IMR-90 (cell line): ENCODE results near the gene GRM4. TPM values are rescaled to one million over a fixed set of nuclear protein-coding genes. Genes with fewer than 3 reads are reported as not detected.

Experiments
- ATAC-seq: fragments of 200-7000 bp; cut with Tn5 transposase; 2 replicates; pipeline ENCODE4 v1.9.1; 2020; ENCODE audit warnings: low read depth, mild to moderate bottlenecking, moderate library complexity
- BruUV-seq: library from RNA; stranded (reverse); fragments of 400-500 nt; replicated peaks from 2 replicates; lab custom pipeline; 2021; lab: Mats Ljungman, UMichigan
- CTCF ChIA-PET: fragments of 300-600 bp; formaldehyde crosslinking; extraction: SDS; loops from one replicate; lab custom pipeline; 2021; ENCODE audit warnings: antibody characterized with exemption; lab: Yijun Ruan, JAX
- POLR2A ChIA-PET: fragments of 300-600 bp; sonication (Branson Sonifier 250); formaldehyde crosslinking; loops from one replicate; lab custom pipeline; 2022; ENCODE audit warnings: antibody characterized with exemption; ENCODE audit not compliant: unreplicated experiment; lab: Charles Lee
- DNase-seq: peaks from one replicate; pipeline ENCODE4 v3.0.0; 2013
- H2AFZ ChIP-seq: replicated peaks from 2 replicates; pipeline ENCODE3; 2013; ENCODE audit warnings: low read length, mild to moderate bottlenecking; ENCODE audit not compliant: poor library complexity
- H2AK5ac ChIP-seq: 2 replicates; pipeline ENCODE4 v1.6.1; 2013; ENCODE audit warnings: low read depth, low read length, inconsistent platforms
- H2AK9ac ChIP-seq: replicated peaks from 2 replicates; pipeline ENCODE3; 2013; ENCODE audit warnings: mild to moderate bottlenecking, low read depth, low read length, moderate library complexity; ENCODE audit not compliant: poor library complexity
- H2BK120ac ChIP-seq: 2 replicates; pipeline ENCODE4 v1.6.1; 2013; ENCODE audit warnings: low read depth, low read length, inconsistent platforms
- H2BK15ac ChIP-seq: 3 replicates; pipeline ENCODE4 v1.6.1; 2013; ENCODE audit warnings: low read depth, low read length, inconsistent platforms
- H2BK20ac ChIP-seq: 2 replicates; pipeline ENCODE4 v1.6.1; 2013; ENCODE audit warnings: low read depth, mild to moderate bottlenecking, inconsistent platforms, low read length, moderate library complexity
- H2BK5ac ChIP-seq: 2 replicates; pipeline ENCODE4 v1.6.1; 2013; ENCODE audit warnings: mild to moderate bottlenecking, low read depth, low read length, inconsistent platforms; ENCODE audit not compliant: poor library complexity, severe bottlenecking
- H3K14ac ChIP-seq: replicated peaks from 2 replicates; pipeline ENCODE4 v1.6.1; 2013; ENCODE audit warnings: low read depth, low read length, inconsistent platforms
- H3K18ac ChIP-seq: 2 replicates; pipeline ENCODE4 v1.6.1; 2013; ENCODE audit warnings: low read depth, low read length, control low read depth
- H3K23ac ChIP-seq: 2 replicates; pipeline ENCODE4 v1.6.1; 2013; ENCODE audit warnings: low read depth, low read length, inconsistent platforms
- H3K27ac ChIP-seq: 2 replicates; pipeline ENCODE4 v1.5.1; 2013; ENCODE audit warnings: mild to moderate bottlenecking, control low read depth, low read length; ENCODE audit not compliant: insufficient read depth
- H3K27me3 ChIP-seq: 2 replicates; pipeline ENCODE4 v1.6.1; 2013; ENCODE audit warnings: low read length; ENCODE audit not compliant: control insufficient read depth, insufficient read depth
- H3K36me3 ChIP-seq: 2 replicates; pipeline ENCODE4 v1.6.1; 2013; ENCODE audit warnings: low read length, mixed read lengths; ENCODE audit not compliant: control insufficient read depth, insufficient read depth
- H3K4ac ChIP-seq: 2 replicates; pipeline ENCODE4 v1.6.1; 2013; ENCODE audit warnings: low read depth, low read length, inconsistent platforms
- H3K4me1 ChIP-seq: 2 replicates; pipeline ENCODE4 v1.6.1; 2013; ENCODE audit warnings: low read length, mixed read lengths; ENCODE audit not compliant: control insufficient read depth, insufficient read depth
- H3K4me2 ChIP-seq: 2 replicates; pipeline ENCODE4 v1.6.1; 2013; ENCODE audit warnings: low read depth, mild to moderate bottlenecking, control low read depth, low read length, moderate library complexity
- H3K4me3 ChIP-seq: 2 replicates; pipeline ENCODE4 v1.5.1; 2013; ENCODE audit warnings: low read depth, mild to moderate bottlenecking, control low read depth, low read length, moderate library complexity; ENCODE audit not compliant: insufficient read depth
- H3K56ac ChIP-seq: 2 replicates; pipeline ENCODE4 v1.6.1; 2013; ENCODE audit warnings: low read length, inconsistent platforms; ENCODE audit not compliant: insufficient read depth; ENCODE audit errors: extremely low read depth
- H3K79me1 ChIP-seq, 2 experiments: 2 replicates each; pipeline ENCODE4 v1.6.1; 2013; ENCODE audit warnings: low read length in 2 of 2, inconsistent platforms in 1 of 2, low read depth in 1 of 2
- H3K9ac ChIP-seq: 2 replicates; pipeline ENCODE4 v1.6.1; 2013; ENCODE audit warnings: low read depth, low read length, control low read depth
- H3K9me1 ChIP-seq: 2 replicates; pipeline ENCODE4 v1.6.1; 2013; ENCODE audit warnings: low read length, inconsistent platforms; ENCODE audit not compliant: insufficient read depth
- H3K9me3 ChIP-seq: 2 replicates; pipeline ENCODE4 v1.6.1; 2013; ENCODE audit warnings: low read length; ENCODE audit not compliant: control insufficient read depth, insufficient read depth
- H4K20me1 ChIP-seq: 2 replicates; pipeline ENCODE4 v1.6.1; 2013; ENCODE audit warnings: low read length, inconsistent platforms; ENCODE audit not compliant: insufficient read depth
- H4K5ac ChIP-seq: 2 replicates; pipeline ENCODE4 v1.6.1; 2013; ENCODE audit warnings: mild to moderate bottlenecking, low read depth, low read length, control low read depth
- H4K8ac ChIP-seq, 2 experiments: 2 replicates each; pipeline ENCODE4 v1.6.1; 2013; ENCODE audit warnings: low read depth in 2 of 2, low read length in 2 of 2, control low read depth in 1 of 2, inconsistent platforms in 1 of 2
- H4K91ac ChIP-seq: 2 replicates; pipeline ENCODE4 v1.6.1; 2013; ENCODE audit warnings: low read depth, low read length, inconsistent platforms; ENCODE audit not compliant: insufficient read depth
- BHLHE40 ChIP-seq: fragments of 150-350 bp; IDR thresholded peaks from 2 replicates; pipeline ENCODE4 v1.6.1; 2016; ENCODE audit warnings: mild to moderate bottlenecking, low read depth, low read length
- CEBPB ChIP-seq: IDR thresholded peaks from 2 replicates; pipeline ENCODE4 v1.6.1; 2012; ENCODE audit warnings: low read depth, low read length, improper control_type of control experiment
- CHD1 ChIP-seq: IDR thresholded peaks from 2 replicates; pipeline ENCODE4 v1.6.1; 2012; ENCODE audit warnings: low read depth, low read length, improper control_type of control experiment
- FOS ChIP-seq: fragments of 150-350 bp; IDR thresholded peaks from 2 replicates; pipeline ENCODE4 v1.6.1; 2016; ENCODE audit warnings: low read depth, low read length
- MAFK ChIP-seq: IDR thresholded peaks from 2 replicates; pipeline ENCODE4 v1.6.1; 2012; ENCODE audit warnings: low read depth, low read length, improper control_type of control experiment
- MAZ ChIP-seq: IDR thresholded peaks from 2 replicates; pipeline ENCODE4 v1.6.1; 2012; ENCODE audit warnings: low read depth, mild to moderate bottlenecking, low read length, improper control_type of control experiment, moderate library complexity, borderline replicate concordance
- MXI1 ChIP-seq: IDR thresholded peaks from 2 replicates; pipeline ENCODE4 v1.6.1; 2012; ENCODE audit warnings: low read depth, mild to moderate bottlenecking, low read length, moderate library complexity, borderline replicate concordance
- NFE2L2 ChIP-seq: fragments of 150-350 bp; IDR thresholded peaks from 2 replicates; pipeline ENCODE4 v1.6.1; 2016; ENCODE audit warnings: low read depth, mild to moderate bottlenecking, low read length
- POLR2A ChIP-seq: IDR thresholded peaks from 2 replicates; pipeline ENCODE4 v1.6.1; 2012; ENCODE audit warnings: mild to moderate bottlenecking, low read depth, low read length
- RAD21 ChIP-seq: IDR thresholded peaks from 2 replicates; pipeline ENCODE4 v1.6.1; 2012; ENCODE audit warnings: low read length, improper control_type of control experiment
- RCOR1 ChIP-seq: IDR thresholded peaks from 2 replicates; pipeline ENCODE4 v1.6.1; 2012; ENCODE audit warnings: mild to moderate bottlenecking, low read length, improper control_type of control experiment; ENCODE audit not compliant: insufficient replicate concordance
- RFX5 ChIP-seq: IDR thresholded peaks from 2 replicates; pipeline ENCODE4 v1.8.0; 2012; ENCODE audit warnings: low read depth, mild to moderate bottlenecking, low read length, moderate library complexity
- SMC3 ChIP-seq: fragments of 150-350 bp; IDR thresholded peaks from 2 replicates; pipeline ENCODE4 v1.6.1; 2016; ENCODE audit warnings: low read depth, mild to moderate bottlenecking, antibody characterized with exemption, low read length, moderate library complexity
- WGBS, 2 experiments: methylation state at CpG; one replicate each; pipeline versions ENCODE4 v1.1.5 to v1.1.7; 2013; ENCODE audit warnings: missing lambda C conversion rate in 2 of 2; ENCODE audit not compliant: insufficient read length in 1 of 2; ENCODE audit errors: extremely low coverage in 2 of 2; 5-methylcytosine and 5-hydroxymethylcytosine counted together
- dilution Hi-C: fragments of 300-500 bp; cut with HindIII; formaldehyde crosslinking; loops from one replicate; pipeline ENCODE4 v1.14.3; 2018; ENCODE audit warnings: low sequenced_read_pairs; ENCODE audit not compliant: unreplicated experiment
- in situ Hi-C: fragments of 300-500 bp; cut with MboI; formaldehyde crosslinking; loops from 3 replicates; pipeline ENCODE4 v1.14.3; 2019; ENCODE audit warnings: low sequenced_read_pairs, inconsistent platforms, mixed read lengths
- intact Hi-C: fragments of 100-400 bp; cut with micrococcal nuclease; formaldehyde crosslinking; loops from 2 replicates; pipeline ENCODE4 v1.10.0; 2022
- polyA plus RNA-seq, 3 experiments: library from polyadenylated mRNA; depleted of rRNA; stranded (reverse); fragments of >200 nt; gene quantifications; 2 replicates each; pipeline ENCODE4 v1.2.3, GENCODE V29; 2012; ENCODE audit warnings: low replicate concordance in 1 of 3
- total RNA-seq: library from RNA; depleted of rRNA; stranded (reverse); fragments of >200 nt; gene quantifications from 2 replicates; pipeline ENCODE4 v1.2.3, GENCODE V29; 2012
- TF ChIP-seq, protein P1 (sequence below): fragments of 150-350 bp; IDR thresholded peaks from 2 replicates; pipeline ENCODE4 v1.6.1; 2017; ENCODE audit warnings: mild to moderate bottlenecking, antibody characterized with exemption, low read length, low read depth
- TF ChIP-seq, protein P2 (sequence below): conservative IDR thresholded peaks from 2 replicates; pipeline ENCODE4 v1.5.1; 2012; ENCODE audit warnings: mild to moderate bottlenecking, low read depth, low read length, improper control_type of control experiment
- TF ChIP-seq, protein P3 (sequence below): fragments of 150-350 bp; IDR thresholded peaks from 2 replicates; pipeline ENCODE4 v1.6.1; 2016; ENCODE audit warnings: low read depth, mild to moderate bottlenecking, low read length, moderate library complexity, borderline replicate concordance

GRM4 gene
- total and polyA plus RNA-seq, 2 of the 4 experiments (the other 2 are of a cell fraction) = 0.02 TPM; not detected in 1

DNA sequence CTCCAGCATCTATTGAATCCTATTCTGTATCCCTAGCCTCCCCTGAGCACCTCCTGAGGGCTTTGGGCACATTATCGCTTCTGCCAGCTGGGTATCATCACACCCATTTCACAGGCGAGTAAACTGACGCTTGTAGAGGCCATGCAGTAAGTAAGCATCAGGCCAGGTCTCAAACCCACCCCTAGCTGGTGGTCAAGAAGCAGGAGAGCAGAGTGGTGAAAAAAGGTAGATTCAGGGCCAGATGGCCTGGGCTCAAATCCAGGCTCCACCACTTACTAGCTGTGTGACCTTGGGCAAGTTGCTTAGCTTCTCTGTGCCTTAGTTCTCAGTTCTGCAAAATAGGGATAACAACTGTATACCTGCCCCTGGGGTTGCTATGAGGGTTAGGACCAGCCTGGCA is 19.9 kb downstream of the GRM4 start:
- no peak overlapping the region for H3K9ac ChIP-seq
- in situ Hi-C loops (no loop called here), intact Hi-C loops (no loop called here), dilution Hi-C loops (no loop called here)
- TF ChIP-seq NFE2L2 (no peak), RCOR1 (no peak), RFX5 (no peak), POLR2A (no peak), CHD1 (no peak), CEBPB (no peak), BHLHE40 (no peak), SMC3 (no peak), FOS (no peak), MAFK (no peak), MXI1 (no peak), MAZ (no peak), RAD21 (no peak)
- TF ChIP-seq, protein P1, sequence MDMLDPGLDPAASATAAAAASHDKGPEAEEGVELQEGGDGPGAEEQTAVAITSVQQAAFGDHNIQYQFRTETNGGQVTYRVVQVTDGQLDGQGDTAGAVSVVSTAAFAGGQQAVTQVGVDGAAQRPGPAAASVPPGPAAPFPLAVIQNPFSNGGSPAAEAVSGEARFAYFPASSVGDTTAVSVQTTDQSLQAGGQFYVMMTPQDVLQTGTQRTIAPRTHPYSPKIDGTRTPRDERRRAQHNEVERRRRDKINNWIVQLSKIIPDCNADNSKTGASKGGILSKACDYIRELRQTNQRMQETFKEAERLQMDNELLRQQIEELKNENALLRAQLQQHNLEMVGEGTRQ = no peak
- TF ChIP-seq, protein P2, sequence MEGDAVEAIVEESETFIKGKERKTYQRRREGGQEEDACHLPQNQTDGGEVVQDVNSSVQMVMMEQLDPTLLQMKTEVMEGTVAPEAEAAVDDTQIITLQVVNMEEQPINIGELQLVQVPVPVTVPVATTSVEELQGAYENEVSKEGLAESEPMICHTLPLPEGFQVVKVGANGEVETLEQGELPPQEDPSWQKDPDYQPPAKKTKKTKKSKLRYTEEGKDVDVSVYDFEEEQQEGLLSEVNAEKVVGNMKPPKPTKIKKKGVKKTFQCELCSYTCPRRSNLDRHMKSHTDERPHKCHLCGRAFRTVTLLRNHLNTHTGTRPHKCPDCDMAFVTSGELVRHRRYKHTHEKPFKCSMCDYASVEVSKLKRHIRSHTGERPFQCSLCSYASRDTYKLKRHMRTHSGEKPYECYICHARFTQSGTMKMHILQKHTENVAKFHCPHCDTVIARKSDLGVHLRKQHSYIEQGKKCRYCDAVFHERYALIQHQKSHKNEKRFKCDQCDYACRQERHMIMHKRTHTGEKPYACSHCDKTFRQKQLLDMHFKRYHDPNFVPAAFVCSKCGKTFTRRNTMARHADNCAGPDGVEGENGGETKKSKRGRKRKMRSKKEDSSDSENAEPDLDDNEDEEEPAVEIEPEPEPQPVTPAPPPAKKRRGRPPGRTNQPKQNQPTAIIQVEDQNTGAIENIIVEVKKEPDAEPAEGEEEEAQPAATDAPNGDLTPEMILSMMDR = no peak
- TF ChIP-seq, protein P3, sequence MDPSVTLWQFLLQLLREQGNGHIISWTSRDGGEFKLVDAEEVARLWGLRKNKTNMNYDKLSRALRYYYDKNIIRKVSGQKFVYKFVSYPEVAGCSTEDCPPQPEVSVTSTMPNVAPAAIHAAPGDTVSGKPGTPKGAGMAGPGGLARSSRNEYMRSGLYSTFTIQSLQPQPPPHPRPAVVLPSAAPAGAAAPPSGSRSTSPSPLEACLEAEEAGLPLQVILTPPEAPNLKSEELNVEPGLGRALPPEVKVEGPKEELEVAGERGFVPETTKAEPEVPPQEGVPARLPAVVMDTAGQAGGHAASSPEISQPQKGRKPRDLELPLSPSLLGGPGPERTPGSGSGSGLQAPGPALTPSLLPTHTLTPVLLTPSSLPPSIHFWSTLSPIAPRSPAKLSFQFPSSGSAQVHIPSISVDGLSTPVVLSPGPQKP = no peak
- H3K4me1 ChIP-seq = no peaks in the 10 kb centered on the region
- H3K18ac ChIP-seq = no peak overlapping the region
- H3K56ac ChIP-seq = no peak overlapping the region
- no peaks in the 10 kb centered on the region for H3K36me3 ChIP-seq
- H3K79me1 ChIP-seq = no peaks in the 10 kb centered on the region
- peaks cover 50% of the 10 kb centered on the region for H3K27me3 ChIP-seq
- no peak overlapping the region for H2AFZ ChIP-seq
- H2BK120ac ChIP-seq = no peak overlapping the region
- ATAC-seq = no peak
- H3K9me1 ChIP-seq = no peaks in the 10 kb centered on the region
- H3K9me3 ChIP-seq = no peaks in the 10 kb centered on the region
- no peak overlapping the region for H3K4ac ChIP-seq
- H3K4me3 ChIP-seq = no peak overlapping the region
- no peak overlapping the region for H3K14ac ChIP-seq
- H4K91ac ChIP-seq = no peak overlapping the region
- ChIA-PET POLR2A (no interaction called here), CTCF (no interaction called here)
- no peak overlapping the region for H4K5ac ChIP-seq
- H2BK20ac ChIP-seq = no peak overlapping the region
- H4K8ac ChIP-seq = no peak overlapping the region
- no peak overlapping the region for H3K23ac ChIP-seq
- no peak for DNase-seq
- H4K20me1 ChIP-seq = no peaks in the 10 kb centered on the region
- H3K4me2 ChIP-seq = no peak overlapping the region
- no peak overlapping the region for H2BK5ac ChIP-seq
- no peak overlapping the region for H2AK5ac ChIP-seq
- BruUV-seq = no TSS peak
- H2AK9ac ChIP-seq = no peak overlapping the region
- H3K27ac ChIP-seq = no peak overlapping the region
- no CpG with 5 or more reads among the region's 3 CpGs for WGBS, 2 experiments
- no peak overlapping the region for H2BK15ac ChIP-seq
